Endothelial cell of hepatic sinusoid (primary cell): ENCODE measurements around the gene GUCY1A2.
"Not testable (repeated sequence)": the region's sequence is repeated elsewhere in the genome, so short reads cannot be mapped to it uniquely, and the experiment has no call there.

Source experiments
- in situ Hi-C: cut with HindIII; loops from 2 replicates; pipeline ENCODE4 v1.10.0; 2017; ENCODE audit warnings: low sequenced_read_pairs

The GUCY1A2 gene

DNA sequence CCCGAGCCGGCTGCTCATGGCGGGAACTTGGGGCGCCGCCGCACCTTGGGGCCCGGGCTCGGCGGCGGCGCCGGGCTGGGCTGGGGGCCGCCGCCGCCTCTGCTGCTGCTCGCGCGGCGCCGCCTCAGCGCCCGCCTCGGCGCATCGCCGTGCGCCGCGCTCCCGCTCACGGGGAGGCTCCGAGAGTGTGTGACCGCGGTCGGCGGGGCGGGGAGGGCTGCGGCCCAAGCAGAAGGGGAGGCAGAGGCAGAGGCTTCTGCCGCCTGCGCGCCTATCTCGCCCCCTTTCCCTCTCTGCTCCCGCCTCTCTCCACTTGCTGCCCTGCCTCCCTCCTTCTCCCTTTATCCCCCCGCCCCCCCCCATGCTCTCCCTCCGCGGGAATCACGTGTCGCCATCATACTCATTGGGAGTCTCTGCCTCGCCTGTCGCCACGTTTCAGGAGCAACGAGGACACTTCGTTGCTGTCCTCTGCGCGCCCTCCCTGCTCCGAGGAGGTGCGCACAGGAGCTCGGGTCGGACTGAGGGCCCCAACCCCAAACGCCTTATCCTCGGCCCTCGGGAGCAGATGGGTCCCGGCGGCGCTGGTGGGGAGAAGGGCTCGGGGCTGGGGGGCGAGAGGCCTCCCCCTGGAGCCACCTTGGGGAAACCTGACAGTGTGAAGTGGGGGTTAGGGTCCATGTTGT, at the start of gene GUCY1A2:
GUCY1A2 (minus strand) TSS at position 258 of the 683 bp plus-strand sequence. CDS start 421 bp downstream, outside the sequence.
- in situ Hi-C loops = no loop called here

DNA sequence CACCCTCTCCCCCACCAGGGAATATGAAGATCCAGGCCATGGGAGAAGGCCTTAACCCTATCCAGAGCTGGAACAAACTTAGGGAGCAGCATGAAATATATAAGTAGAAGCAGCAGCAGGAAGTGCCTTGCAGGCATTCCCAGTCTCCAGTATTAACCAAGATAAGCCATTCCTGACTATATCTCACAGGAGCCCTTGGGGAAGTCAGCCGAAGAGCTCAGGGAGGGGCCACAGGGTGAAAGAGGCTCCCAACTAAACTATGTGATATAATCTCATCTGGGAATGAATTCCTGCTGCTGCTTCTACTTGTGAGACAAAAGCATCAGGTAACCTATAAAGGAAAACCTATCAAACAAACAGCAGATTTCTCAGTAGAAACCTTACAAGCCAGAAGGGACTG, 36.1 kb upstream of the GUCY1A2 start:
- in situ Hi-C loops = no loop called here

DNA sequence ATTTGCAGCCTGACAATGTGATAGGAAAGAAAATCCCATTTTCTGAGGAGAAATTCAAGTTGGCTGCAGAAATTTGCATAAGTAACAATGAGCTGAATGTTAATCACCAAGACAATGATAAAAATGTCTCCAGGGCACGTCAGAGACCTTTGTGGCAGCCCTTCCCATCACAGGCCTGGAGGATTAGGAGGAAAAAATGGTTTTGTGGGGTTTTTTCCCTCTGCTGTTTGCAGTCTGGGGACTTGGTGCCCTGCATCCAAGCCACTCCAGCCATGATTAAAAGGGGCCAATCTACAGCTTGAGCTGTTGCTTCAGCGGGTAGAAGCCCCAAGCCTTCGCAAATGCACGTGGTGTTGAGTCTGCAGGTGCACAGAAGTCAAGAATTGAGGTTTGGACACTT, 33.1 kb upstream of the GUCY1A2 start:
- in situ Hi-C loops = not testable (repeated sequence)

- in situ Hi-C loops = not testable (repeated sequence)
These were observed 32.6 kb upstream of the GUCY1A2 start for GRCh38 chr11:107050899-107051298.

DNA sequence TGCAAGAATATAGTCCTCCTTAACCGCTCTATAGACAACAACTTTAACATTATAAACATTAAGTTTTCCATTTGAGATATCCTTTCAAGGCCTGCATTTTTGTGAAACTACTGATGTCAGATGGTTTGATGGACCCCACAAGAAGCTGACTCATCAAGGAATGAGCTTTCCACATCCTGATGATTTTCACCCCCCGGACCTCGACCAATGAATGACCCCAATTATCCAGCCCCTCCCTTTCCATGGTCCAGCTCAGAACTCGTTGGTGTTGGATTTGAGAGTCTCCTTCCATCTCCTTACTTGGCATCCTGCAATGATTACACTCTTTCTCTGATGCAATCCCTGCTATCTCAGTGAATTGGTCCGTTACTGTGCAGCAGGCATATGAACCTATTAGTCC, 31.8 kb upstream of the GUCY1A2 start:
- in situ Hi-C loops = no loop called here

GRCh38 chr11:107044503-107044902, 26.2 kb upstream of the GUCY1A2 start:
- in situ Hi-C loops = no loop called here

DNA sequence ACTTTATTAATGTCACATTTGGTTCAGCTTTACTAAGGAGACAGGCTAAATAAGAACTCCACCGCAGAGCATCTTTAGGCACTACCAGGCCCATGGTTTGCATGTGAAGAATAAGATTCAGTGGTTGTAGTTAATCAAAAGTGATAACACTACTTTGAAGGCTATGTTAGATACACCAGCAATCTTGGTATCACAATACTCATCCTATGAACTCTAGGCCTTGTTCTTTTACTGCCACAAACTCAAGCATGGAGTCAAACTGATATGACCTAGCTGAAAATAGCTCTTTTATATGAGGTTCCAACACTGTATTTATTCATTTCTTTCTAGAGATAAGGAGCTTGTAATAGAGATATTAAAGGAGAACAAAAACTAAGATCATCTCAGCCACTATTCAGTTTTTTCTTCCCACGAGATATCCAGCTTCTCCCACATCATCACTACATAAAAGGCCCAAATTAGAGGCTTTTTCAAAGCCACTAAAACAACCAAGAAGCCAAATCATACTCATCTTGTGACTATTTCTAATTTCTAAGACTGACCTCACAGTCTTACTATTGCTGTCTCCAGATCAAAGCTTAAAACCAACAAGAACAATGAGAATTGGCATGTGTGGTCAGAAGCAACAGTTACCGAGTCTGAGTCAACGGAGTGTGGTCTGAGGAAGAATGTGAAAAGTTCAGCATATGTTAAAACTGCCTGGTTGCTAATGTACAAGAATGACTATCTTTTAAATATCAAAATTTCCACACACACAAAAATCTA, 25.1 kb upstream of the GUCY1A2 start:
- in situ Hi-C loops = no loop called here

GRCh38 chr11:107042748-107043147, 24.5 kb upstream of the GUCY1A2 start:
- in situ Hi-C loops = no loop called here

DNA sequence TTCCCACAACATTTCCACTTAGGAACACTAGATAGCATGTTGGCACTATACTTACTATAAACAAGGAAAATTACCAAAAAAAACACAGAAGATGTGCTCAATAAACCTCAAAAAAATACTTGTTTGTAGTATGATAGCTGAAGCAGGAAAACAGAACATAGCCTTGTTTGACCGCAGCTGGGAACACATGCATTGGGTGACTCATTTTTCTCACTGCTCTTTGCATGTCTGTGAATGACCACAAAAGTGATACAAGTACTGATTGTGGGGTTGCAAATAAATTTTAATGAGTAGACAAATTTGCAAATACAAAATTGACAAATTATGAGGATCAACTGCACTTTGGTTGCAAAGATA, 22.8 kb upstream of the GUCY1A2 start:
- in situ Hi-C loops = no loop called here

- in situ Hi-C loops = no loop called here
These were observed 22.3 kb upstream of the GUCY1A2 start for GRCh38 chr11:107040433-107041087.

DNA sequence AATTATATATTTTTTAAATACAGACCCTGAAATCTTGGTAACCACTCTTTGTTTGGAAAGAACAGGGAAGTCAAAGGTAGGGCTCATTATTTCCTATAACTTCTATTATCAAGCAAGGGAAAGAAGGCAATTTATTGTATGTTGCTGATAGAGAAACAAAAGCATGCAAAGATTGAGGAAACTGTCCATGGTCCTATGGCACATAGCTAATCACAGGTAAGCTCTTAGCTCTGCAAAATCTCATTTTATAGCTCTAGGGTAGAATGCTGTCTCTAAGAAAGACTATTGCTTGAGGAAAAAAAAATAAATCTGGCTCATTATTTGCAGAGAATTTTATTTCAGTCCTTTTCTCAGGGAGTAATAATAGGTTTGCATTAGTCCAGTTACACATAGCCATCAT, 7.4 kb upstream of the GUCY1A2 start:
- in situ Hi-C loops = no loop called here

DNA sequence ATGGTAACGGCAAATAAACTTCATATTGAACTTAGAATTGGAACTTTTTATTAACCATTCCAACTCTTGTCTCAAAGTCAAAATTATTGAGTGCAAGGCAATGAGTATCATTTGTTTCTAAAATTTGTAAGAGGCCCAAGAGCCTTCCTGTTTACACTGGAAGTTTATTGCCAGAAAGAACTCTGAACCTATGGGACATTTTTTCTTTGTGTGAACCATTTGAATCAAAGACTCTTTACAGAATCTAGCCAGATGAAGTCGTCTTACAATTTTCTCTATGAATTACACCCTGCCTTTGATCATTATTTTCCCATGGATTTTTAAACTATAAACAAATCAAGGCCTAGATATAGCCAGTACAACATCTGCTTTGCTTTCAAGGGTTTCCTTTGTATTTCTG, 2.3 kb upstream of the GUCY1A2 start:
- in situ Hi-C loops = no loop called here

DNA sequence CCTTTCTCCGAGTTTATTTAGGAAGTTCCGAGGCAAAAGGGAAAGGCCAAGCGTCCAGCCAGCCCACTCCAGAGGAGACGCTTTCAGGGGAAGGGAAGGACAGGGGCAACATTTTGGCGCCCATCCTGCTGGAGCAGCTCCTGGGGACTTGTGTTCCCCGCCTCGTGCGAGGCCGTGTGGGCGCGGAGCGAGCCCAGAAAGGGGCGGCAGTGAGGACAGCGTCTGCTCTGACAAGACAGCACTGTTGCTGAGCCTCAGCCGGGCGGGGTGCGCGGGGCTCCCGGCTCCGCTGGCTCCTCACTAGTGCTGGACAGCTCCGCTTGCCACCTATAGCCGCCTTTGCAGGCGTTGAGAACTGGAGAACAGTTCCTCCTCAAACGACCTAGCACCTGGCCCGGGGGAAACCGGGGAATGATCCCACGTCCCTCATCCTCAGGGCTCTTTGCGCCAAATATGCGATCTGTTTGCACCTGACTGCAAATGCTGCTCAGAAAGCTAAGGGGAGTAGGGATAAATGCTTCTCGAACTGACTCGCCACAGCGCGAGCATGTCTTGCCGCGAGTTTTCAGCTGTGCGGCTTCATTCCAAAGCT, 722 bp upstream of the GUCY1A2 start:
- in situ Hi-C loops = no loop called here

GRCh38 chr11:107017433-107018218, 650 bp downstream of the GUCY1A2 start:
- in situ Hi-C loops = no loop called here

GRCh38 chr11:107017104-107017432, 1.2 kb downstream of the GUCY1A2 start:
- in situ Hi-C loops = no loop called here

- in situ Hi-C loops = no loop called here
These were observed 3.4 kb downstream of the GUCY1A2 start for GRCh38 chr11:107014871-107015270.

DNA sequence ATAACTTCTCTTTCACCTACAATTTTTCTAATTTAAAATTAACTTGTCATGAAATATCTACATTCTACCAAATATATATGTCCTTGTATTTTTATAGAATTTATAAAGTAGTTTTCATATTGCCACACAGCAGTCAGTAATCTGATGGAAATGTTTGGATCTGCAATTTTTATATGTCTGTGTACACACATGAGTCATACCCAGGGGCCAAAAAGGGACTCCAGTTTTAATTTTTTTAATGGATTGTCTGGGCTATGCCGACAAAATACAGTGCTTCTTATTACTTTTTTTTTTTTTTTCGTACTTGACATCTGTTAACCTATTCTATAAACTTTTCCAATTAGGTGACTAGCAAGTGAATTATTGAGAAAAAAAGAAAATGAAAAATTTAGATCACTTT, 6.3 kb downstream of the GUCY1A2 start:
- in situ Hi-C loops = no loop called here

GRCh38 chr11:107009190-107009589, 9.1 kb downstream of the GUCY1A2 start:
- in situ Hi-C loops = no loop called here

DNA sequence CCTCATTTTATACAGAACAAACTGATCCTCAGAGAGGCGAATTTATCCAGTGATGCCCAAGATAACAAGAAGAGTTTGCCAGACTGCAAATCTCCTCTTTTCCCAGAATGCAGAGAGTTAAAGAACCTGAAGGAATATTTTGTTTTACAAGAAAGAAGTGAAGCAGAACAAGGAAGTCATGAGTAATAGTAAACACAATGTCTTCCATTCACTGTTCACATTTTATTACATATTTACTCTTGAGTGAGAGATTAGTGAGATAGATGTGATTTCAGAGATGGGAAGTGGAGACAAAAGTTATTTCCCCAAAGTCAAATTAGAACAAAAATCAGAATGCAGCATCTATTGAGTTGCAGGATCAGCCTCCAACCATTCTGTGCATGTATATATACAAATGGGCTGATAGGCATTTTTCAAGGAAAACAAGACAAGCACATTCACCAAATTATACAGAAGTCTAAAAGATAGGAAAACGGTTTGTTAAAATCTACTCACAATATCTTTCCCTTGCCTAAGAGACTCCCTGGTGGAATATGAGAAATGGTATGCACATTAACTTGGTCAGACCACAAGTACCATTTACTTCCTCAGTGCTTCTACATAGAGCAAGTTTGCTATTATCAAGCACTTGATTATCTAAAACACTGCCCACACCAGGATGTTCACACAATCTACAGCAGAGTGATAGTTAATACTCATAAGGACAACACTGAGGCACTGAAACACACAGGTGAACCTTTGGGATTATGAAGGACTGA, 12.0 kb downstream of the GUCY1A2 start:
- in situ Hi-C loops = no loop called here

DNA sequence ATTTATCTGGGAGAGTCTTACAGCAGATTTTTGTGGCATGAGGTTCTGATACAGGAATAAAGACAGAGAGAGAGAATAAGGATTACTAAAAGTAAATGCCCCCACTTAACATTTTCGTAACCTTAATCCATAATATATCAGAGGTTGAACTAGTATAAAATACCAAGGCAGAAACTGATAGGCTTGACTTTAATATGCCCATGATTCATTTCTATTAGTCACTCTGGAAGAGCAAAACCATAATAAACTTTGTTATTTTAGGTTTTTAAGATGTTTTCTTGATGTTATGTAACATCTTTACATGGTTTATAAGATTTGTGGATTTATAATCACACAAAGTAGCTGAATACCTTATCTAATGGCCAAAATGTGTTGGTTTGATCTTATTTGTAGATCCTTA, 19.1 kb downstream of the GUCY1A2 start:
- in situ Hi-C loops = no loop called here

GRCh38 chr11:106998916-106999188, 19.4 kb downstream of the GUCY1A2 start:
- in situ Hi-C loops = no loop called here
